SK-N-SH (cell line): Measurements from ENCODE around the gene BRME1. TPM values are rescaled to one million over a fixed set of nuclear protein-coding genes. Genes with fewer than 3 reads are reported as not detected.

Experiments used
- CTCF ChIA-PET: fragments of 300-600, 350-600 bp; formaldehyde crosslinking; extraction: SDS; loops from one replicate; lab custom pipeline; 2021; lab: Yijun Ruan, JAX
- POLR2A ChIA-PET: fragments of 350-600 bp; sonication (Branson Sonifier 250); formaldehyde crosslinking; extraction: SDS; loops from one replicate; lab custom pipeline; 2020; ENCODE audit warnings: antibody characterized with exemption, inconsistent platforms; lab: Yijun Ruan, JAX
- DNase-seq: peaks from one replicate; pipeline ENCODE4 v3.0.0; 2012
- H2AFZ ChIP-seq: fragments of 200-600 bp; sonication (generic); 2 replicates; pipeline ENCODE4 v1.8.1; 2016; ENCODE audit warnings: antibody characterized with exemption, mild to moderate bottlenecking, low read depth
- H3F3A ChIP-seq: fragments of 200-600 bp; sonication (generic); replicated peaks from 2 replicates; pipeline ENCODE3; 2016; ENCODE audit warnings: antibody characterized with exemption, mild to moderate bottlenecking; ENCODE audit not compliant: insufficient read depth
- H3K27ac ChIP-seq, 2 experiments: fragments of 200-500 bp in 1 of 2; fragments of 200-600 bp in 1 of 2; sonication (Bioruptor generic) in 1 of 2; sonication (generic), shearing (Covaris generic) in 1 of 2; 2 replicates each; pipeline versions ENCODE4 v1.5.1 to v1.6.1; 2014 to 2016; ENCODE audit warnings: low read depth in 2 of 2, inconsistent platforms in 1 of 2, low read length in 1 of 2, mild to moderate bottlenecking in 1 of 2, mixed read lengths in 1 of 2
- H3K27me3 ChIP-seq: fragments of 200-600 bp; sonication (generic), shearing (Covaris generic); 2 replicates; pipeline ENCODE4 v1.6.1; 2016; ENCODE audit warnings: mixed run types; ENCODE audit not compliant: insufficient read depth
- H3K36me3 ChIP-seq, 2 experiments: fragments of 200-500 bp in 1 of 2; fragments of 200-600 bp in 1 of 2; sonication (Bioruptor generic) in 1 of 2; sonication (generic) in 1 of 2; replicated peaks in 1 of 2; 2 replicates each; pipeline versions ENCODE3 to v1.5.1; 2014 to 2016; ENCODE audit warnings: low read length in 1 of 2, mild to moderate bottlenecking in 1 of 2; ENCODE audit not compliant: insufficient read depth in 2 of 2, control insufficient read depth in 1 of 2
- H3K4me1 ChIP-seq, 2 experiments: fragments of 200-500 bp in 1 of 2; fragments of 200-600 bp in 1 of 2; sonication (Bioruptor generic) in 1 of 2; sonication (generic), shearing (Covaris generic) in 1 of 2; 2 replicates each; pipeline versions ENCODE4 v1.5.1 to v1.6.1; 2014 to 2016; ENCODE audit warnings: low read depth in 1 of 2, low read length in 1 of 2, mixed run types in 1 of 2; ENCODE audit not compliant: insufficient read depth in 2 of 2, control insufficient read depth in 1 of 2
- H3K4me2 ChIP-seq: fragments of 200-600 bp; sonication (generic), shearing (Covaris generic); 2 replicates; pipeline ENCODE4 v1.6.1; 2017; ENCODE audit warnings: mixed run types
- H3K4me3 ChIP-seq, 2 experiments: fragments of 200-500 bp in 1 of 2; fragments of 200-600 bp in 1 of 2; sonication (Bioruptor generic) in 1 of 2; sonication (generic), shearing (Covaris generic) in 1 of 2; 2 replicates each; pipeline versions ENCODE4 v1.5.1 to v1.8.1; 2014 to 2016; ENCODE audit warnings: low read depth in 2 of 2, inconsistent platforms in 1 of 2, low read length in 1 of 2, mild to moderate bottlenecking in 1 of 2, mixed read lengths in 1 of 2, moderate library complexity in 1 of 2
- H3K79me2 ChIP-seq: fragments of 200-600 bp; sonication (generic); 2 replicates; pipeline ENCODE4 v1.8.1; 2017; ENCODE audit warnings: mild to moderate bottlenecking; ENCODE audit not compliant: insufficient read depth
- H3K9ac ChIP-seq: fragments of 200-600 bp; sonication (generic); 2 replicates; pipeline ENCODE4 v1.6.1; 2017; ENCODE audit warnings: mixed run types
- H3K9me2 ChIP-seq: fragments of 200-600 bp; sonication (generic); 2 replicates; pipeline ENCODE4 v1.6.1; 2017; ENCODE audit warnings: mixed run types
- H3K9me3 ChIP-seq: fragments of 200-600 bp; sonication (generic); 2 replicates; pipeline ENCODE4 v1.6.1; 2017; ENCODE audit warnings: mixed run types, mild to moderate bottlenecking, moderate library complexity
- H4K20me1 ChIP-seq: fragments of 200-600 bp; sonication (generic); 2 replicates; pipeline ENCODE4 v1.6.1; 2017; ENCODE audit warnings: mild to moderate bottlenecking, mixed run types; ENCODE audit not compliant: insufficient read depth
- CHD2 ChIP-seq: fragments of 150-350 bp; IDR thresholded peaks from 2 replicates; pipeline ENCODE4 v1.6.1; 2018; ENCODE audit warnings: low read length; ENCODE audit not compliant: partially characterized antibody
- ELF1 ChIP-seq: IDR thresholded peaks from 2 replicates; pipeline ENCODE4 v1.4.0; 2012
- EP300 ChIP-seq, 2 experiments: IDR thresholded peaks; 2 replicates each; pipeline versions ENCODE4 v1.4.0 to v1.6.1; 2012; ENCODE audit warnings: borderline replicate concordance in 1 of 2, low read depth in 1 of 2, low read length in 1 of 2
- FOXJ3 ChIP-seq: sonication (generic); formaldehyde crosslinking; IDR thresholded peaks from 2 replicates; pipeline ENCODE4 v1.5.1; 2020; ENCODE audit warnings: mild to moderate bottlenecking, missing genetic modification reagents
- GATA2 ChIP-seq: sonication (generic); formaldehyde crosslinking; IDR thresholded peaks from 2 replicates; pipeline ENCODE4 v1.5.0; 2020; ENCODE audit warnings: mild to moderate bottlenecking, missing genetic modification reagents
- MXI1 ChIP-seq: IDR thresholded peaks from 2 replicates; pipeline ENCODE4 v1.6.1; 2012; ENCODE audit warnings: mild to moderate bottlenecking, low read depth, low read length, improper control_type of control experiment
- RFX5 ChIP-seq: IDR thresholded peaks from 2 replicates; pipeline ENCODE4 v1.6.1; 2012; ENCODE audit warnings: mild to moderate bottlenecking, improper control_type of control experiment, low read length
- RXRA ChIP-seq: IDR thresholded peaks from 2 replicates; pipeline ENCODE4 v1.4.0; 2012; ENCODE audit warnings: low read depth, mild to moderate bottlenecking, borderline replicate concordance
- SIN3A ChIP-seq: IDR thresholded peaks from 2 replicates; pipeline ENCODE4 v1.6.1; 2012; ENCODE audit warnings: low read depth, mild to moderate bottlenecking, low read length, moderate library complexity, borderline replicate concordance
- SMC3 ChIP-seq: IDR thresholded peaks from 2 replicates; pipeline ENCODE4 v1.6.1; 2012; ENCODE audit warnings: low read depth, low read length, improper control_type of control experiment
- TAF1 ChIP-seq: IDR thresholded peaks from 2 replicates; pipeline ENCODE4 v1.6.1; 2012; ENCODE audit warnings: low read depth, mild to moderate bottlenecking, low read length, moderate library complexity, borderline replicate concordance
- TEAD4 ChIP-seq: IDR thresholded peaks from 2 replicates; pipeline ENCODE4 v1.4.0; 2012; ENCODE audit warnings: mild to moderate bottlenecking, borderline replicate concordance; ENCODE audit not compliant: insufficient read depth
- ZBTB33 ChIP-seq: IDR thresholded peaks from 2 replicates; pipeline ENCODE4 v1.4.0; 2012; ENCODE audit warnings: low read depth, borderline replicate concordance
- WGBS: methylation state at CpG from one replicate; pipeline ENCODE4 v1.1.6; 2017; ENCODE audit warnings: low lambda C conversion rate; 5-methylcytosine and 5-hydroxymethylcytosine counted together
- polyA plus RNA-seq, 3 experiments: library from polyadenylated mRNA; depleted of rRNA; stranded (reverse); fragments of >200 nt; gene quantifications; 2 replicates each; pipeline ENCODE4 v1.2.3, GENCODE V29; 2012
- TF ChIP-seq, protein P1 (sequence below): IDR thresholded peaks from 2 replicates; pipeline ENCODE4 v1.4.0; 2012; ENCODE audit warnings: low read depth

The BRME1 gene
- polyA plus RNA-seq, 1 of the 3 experiments (the other 2 are of a cell fraction) = 1.5 TPM

GRCh38 chr19:13935765-13936510 is 30.0 kb upstream of the BRME1 start:
- Histone ChIP-seq H4K20me1 (no peaks in the 10 kb centered on the region), H3K36me3 (peaks cover 0 to 2% of the 10 kb centered on the region in 2 experiments), H3K79me2 (no peaks in the 10 kb centered on the region), H3K27me3 (no peaks in the 10 kb centered on the region), H3K9me2 (no peaks in the 10 kb centered on the region), H3F3A (no peaks in the 10 kb centered on the region), H3K4me1 (peaks cover 0 to 26% of the 10 kb centered on the region in 2 experiments; a peak in 1 of 4 replicates), H3K4me2 (no peak overlapping the region), H3K9me3 (no peaks in the 10 kb centered on the region), H3K27ac (peak overlapping the region in 1 of 2 experiments; percentile 43; a peak in 1 of 4 replicates), H2AFZ (no peak overlapping the region), H3K4me3 (no peak overlapping the region), H3K9ac (no peak overlapping the region)
- 89% methylated on average over 11 of the region's 22 CpGs for WGBS
- ChIA-PET POLR2A (interaction anchor here (1.1 kb wide), 1 partner anchor 16 kb away, joined by 5 read pairs; the partner anchor contains the start of gene DCAF15), CTCF (interaction anchor here (0.9 to 1.3 kb wide), 3 partner anchors 24 to 108 kb away, joined by 3 to 7 read pairs (median 3); no protein-coding TSS in a partner anchor)
- DNase-seq = peak; percentile 73
- TF ChIP-seq RFX5 = no peak
- TF ChIP-seq CHD2 = peak; percentile 36
- TF ChIP-seq ZBTB33 = no peak
- no peak for TF ChIP-seq ELF1
- no peak for TF ChIP-seq EP300 (IDR thresholded peaks at IDR 0.05; ENCODE audit: borderline replicate concordance in 1 of 2, low read depth in 1 of 2, low read length in 1 of 2)
- no peak for TF ChIP-seq GATA2 (CRISPR knock-in tag)

- POLR2A ChIA-PET = no interaction called here
- WGBS = 92% methylated on average over 2 of the region's 2 CpGs
- no peaks in the 10 kb centered on the region for H4K20me1 ChIP-seq
Observed at GRCh38 chr19:13934785-13935109, 28.8 kb upstream of the BRME1 start.

More at GRCh38 chr19:13934785-13935109, 28.8 kb upstream of the BRME1 start:
- no peaks in the 10 kb centered on the region for H3K9me2 ChIP-seq
- no peak overlapping the region for H3K4me2 ChIP-seq
- DNase-seq = no peak
- peaks cover 0 to 2% of the 10 kb centered on the region in 2 experiments for H3K36me3 ChIP-seq
- H3K27me3 ChIP-seq = no peaks in the 10 kb centered on the region
- CTCF ChIA-PET = interaction anchor here (1.4 kb wide), 1 partner anchor 17 kb away, joined by 3 read pairs; no protein-coding TSS in a partner anchor
- H3K4me1 ChIP-seq = peaks cover 0 to 29% of the 10 kb centered on the region in 2 experiments; a peak in 1 of 4 replicates
- no peak overlapping the region for H3K9ac ChIP-seq
- no peak overlapping the region for H3K27ac ChIP-seq
- H3F3A ChIP-seq = no peaks in the 10 kb centered on the region
- no peaks in the 10 kb centered on the region for H3K79me2 ChIP-seq
- H3K4me3 ChIP-seq = no peak overlapping the region
- no peaks in the 10 kb centered on the region for H3K9me3 ChIP-seq
- no peak overlapping the region for H2AFZ ChIP-seq
- no peak for TF ChIP-seq RXRA
- TF ChIP-seq SMC3 = no peak
- TF ChIP-seq, protein P1, sequence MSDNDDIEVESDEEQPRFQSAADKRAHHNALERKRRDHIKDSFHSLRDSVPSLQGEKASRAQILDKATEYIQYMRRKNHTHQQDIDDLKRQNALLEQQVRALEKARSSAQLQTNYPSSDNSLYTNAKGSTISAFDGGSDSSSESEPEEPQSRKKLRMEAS = no peak
- no peak for TF ChIP-seq FOXJ3 (CRISPR knock-in tag)
- no peak for TF ChIP-seq TAF1
- no peak for TF ChIP-seq TEAD4
- TF ChIP-seq RFX5 = no peak
- no peak for TF ChIP-seq MXI1
- TF ChIP-seq SIN3A = no peak
